Measurements from ENCODE around the gene NEK10.

NEK10 gene

GRCh38 chr3:27073912-27074311 lies 295.3 kb downstream of the NEK10 start:
- Histone ChIP-seq H3K36me3 (no peaks in the 10 kb centered on the region), H3K27me3 (no peaks in the 10 kb centered on the region), H3K9me3 (no peaks in the 10 kb centered on the region), H3K27ac (no peak overlapping the region), H3K4me3 (no peak overlapping the region), H3K4me1 (peaks cover 0 to 3% (median 0%) of the 10 kb centered on the region in 4 donors)
- DNase-seq = no peak
- intact Hi-C loops (cut with DNase I; ENCODE audit: low total_unique reads) = no loop called here
- TF ChIP-seq CTCF (IDR thresholded peaks at IDR 0.05) = no peak

GRCh38 chr3:27072810-27073651 lies 296.2 kb downstream of the NEK10 start:
- Histone ChIP-seq H3K4me3 (no peak overlapping the region), H3K27ac (no peak overlapping the region), H3K9me3 (no peaks in the 10 kb centered on the region), H3K36me3 (no peaks in the 10 kb centered on the region), H3K27me3 (no peaks in the 10 kb centered on the region), H3K4me1 (no peaks in the 10 kb centered on the region)
- no peak for DNase-seq
- no peak for TF ChIP-seq CTCF (IDR thresholded peaks at IDR 0.05)
- intact Hi-C loops (cut with DNase I; ENCODE audit: low total_unique reads) = no loop called here

GRCh38 chr3:27060336-27060735 lies 308.8 kb downstream of the NEK10 start:
- Histone ChIP-seq H3K4me1 (no peaks in the 10 kb centered on the region), H3K36me3 (no peaks in the 10 kb centered on the region), H3K27ac (no peak overlapping the region), H3K27me3 (no peaks in the 10 kb centered on the region), H3K4me3 (no peak overlapping the region), H3K9me3 (peaks cover 0 to 13% (median 0%) of the 10 kb centered on the region in 3 donors)
- TF ChIP-seq CTCF (IDR thresholded peaks at IDR 0.05) = no peak
- no peak for DNase-seq
- intact Hi-C loops (cut with DNase I; ENCODE audit: low total_unique reads) = no loop called here

Measured in tibial artery (tissue), 4 donors.